ENCODE data around the gene PAXX.

PAXX gene, protein sequence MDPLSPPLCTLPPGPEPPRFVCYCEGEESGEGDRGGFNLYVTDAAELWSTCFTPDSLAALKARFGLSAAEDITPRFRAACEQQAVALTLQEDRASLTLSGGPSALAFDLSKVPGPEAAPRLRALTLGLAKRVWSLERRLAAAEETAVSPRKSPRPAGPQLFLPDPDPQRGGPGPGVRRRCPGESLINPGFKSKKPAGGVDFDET

DNA sequence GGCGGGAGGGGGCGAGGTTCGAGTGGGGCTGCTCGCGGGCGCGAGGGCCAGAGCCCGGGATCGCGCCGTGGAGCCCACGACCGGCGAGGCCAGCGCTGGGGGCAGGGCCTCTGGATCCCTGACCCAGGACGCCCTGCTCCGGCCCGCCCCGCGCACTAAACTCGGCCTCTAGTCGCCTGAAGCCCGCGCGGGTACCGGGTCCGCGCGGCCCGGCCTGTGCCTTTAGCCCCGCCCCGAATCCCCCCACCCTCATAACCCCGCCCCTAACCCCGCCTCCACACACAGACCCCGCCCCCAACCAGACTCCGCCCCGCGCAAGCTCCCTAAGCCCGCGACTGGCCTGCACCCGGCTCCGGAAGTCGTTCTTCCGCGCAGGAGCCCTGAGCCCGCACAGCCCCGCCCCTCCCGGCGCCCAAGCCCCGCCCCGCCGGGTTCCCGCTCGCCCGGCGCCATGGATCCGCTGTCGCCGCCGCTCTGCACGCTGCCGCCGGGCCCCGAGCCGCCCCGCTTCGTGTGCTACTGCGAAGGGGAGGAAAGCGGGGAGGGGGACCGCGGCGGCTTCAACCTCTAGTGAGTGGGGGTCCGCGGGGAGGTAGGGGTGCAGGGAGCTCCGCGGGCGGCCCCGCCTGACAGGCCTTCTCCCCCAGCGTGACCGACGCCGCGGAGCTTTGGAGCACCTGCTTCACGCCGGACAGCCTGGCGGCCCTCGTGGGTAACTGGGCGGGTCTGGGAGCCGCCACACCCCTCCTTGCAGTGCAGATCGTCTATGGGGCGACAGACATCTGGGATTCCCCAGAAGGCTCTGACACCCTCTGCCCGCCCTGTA is at the start of gene PAXX:
Gene PAXX, plus strand, starts transcription at position 430 of the 826 bp plus-strand sequence. Its CDS starts 22 bp downstream, at position 452.
- Histone ChIP-seq H3K9me3 (ENCODE audit: control insufficient read depth, insufficient read depth, low read depth, low read length) (peaks cover 11% of the 10 kb centered on the region), H3K9ac (ENCODE audit: low read length) (peak within 1 kb of the TSS; percentile 56), H3K27ac (ENCODE audit: low read depth, low read length) (no peak within 1 kb of the TSS; the same call in 1 of the 2 replicates), H3K36me3 (ENCODE audit: control insufficient read depth, insufficient read depth, low read length) (no peaks in the 10 kb centered on the region), H3K4me3 (ENCODE audit: low read depth, low read length) (peak within 1 kb of the TSS; percentile 74), H3K27me3 (ENCODE audit: control insufficient read depth, insufficient read depth, low read length) (peaks cover 23% of the 10 kb centered on the region), H3K4me1 (ENCODE audit: control insufficient read depth, insufficient read depth, low read length) (peaks cover 17% of the 10 kb centered on the region)

DNA sequence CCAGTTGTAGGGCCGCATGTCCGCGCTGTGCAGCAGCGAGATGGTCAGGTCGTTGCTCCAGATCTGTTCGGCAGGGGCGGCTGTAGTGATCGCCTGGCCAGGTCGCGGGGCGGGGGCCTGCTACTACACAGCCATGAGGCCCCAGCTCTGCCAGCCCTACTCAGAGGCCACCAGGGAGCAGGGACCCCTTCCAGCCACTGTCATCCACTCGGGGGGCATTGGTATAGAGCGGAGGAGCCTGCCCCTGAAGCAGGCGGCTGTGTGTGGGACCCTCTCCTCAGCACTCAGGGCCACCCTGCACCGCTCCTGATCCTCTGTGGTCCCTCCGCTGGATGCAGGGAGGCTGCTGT is 49.4 kb upstream of the PAXX start:
- Histone ChIP-seq H3K9me3 (ENCODE audit: control insufficient read depth, insufficient read depth, low read depth, low read length) (no peaks in the 10 kb centered on the region), H3K9ac (ENCODE audit: low read length) (no peak overlapping the region), H3K4me3 (ENCODE audit: low read depth, low read length) (peak overlapping the region; percentile 87; the same call in 1 of the 2 replicates), H3K27me3 (ENCODE audit: control insufficient read depth, insufficient read depth, low read length) (no peaks in the 10 kb centered on the region), H3K36me3 (ENCODE audit: control insufficient read depth, insufficient read depth, low read length) (peaks cover 38% of the 10 kb centered on the region), H3K4me1 (ENCODE audit: control insufficient read depth, insufficient read depth, low read length) (peaks cover 12% of the 10 kb centered on the region), H3K27ac (ENCODE audit: low read depth, low read length) (no peak overlapping the region)

DNA sequence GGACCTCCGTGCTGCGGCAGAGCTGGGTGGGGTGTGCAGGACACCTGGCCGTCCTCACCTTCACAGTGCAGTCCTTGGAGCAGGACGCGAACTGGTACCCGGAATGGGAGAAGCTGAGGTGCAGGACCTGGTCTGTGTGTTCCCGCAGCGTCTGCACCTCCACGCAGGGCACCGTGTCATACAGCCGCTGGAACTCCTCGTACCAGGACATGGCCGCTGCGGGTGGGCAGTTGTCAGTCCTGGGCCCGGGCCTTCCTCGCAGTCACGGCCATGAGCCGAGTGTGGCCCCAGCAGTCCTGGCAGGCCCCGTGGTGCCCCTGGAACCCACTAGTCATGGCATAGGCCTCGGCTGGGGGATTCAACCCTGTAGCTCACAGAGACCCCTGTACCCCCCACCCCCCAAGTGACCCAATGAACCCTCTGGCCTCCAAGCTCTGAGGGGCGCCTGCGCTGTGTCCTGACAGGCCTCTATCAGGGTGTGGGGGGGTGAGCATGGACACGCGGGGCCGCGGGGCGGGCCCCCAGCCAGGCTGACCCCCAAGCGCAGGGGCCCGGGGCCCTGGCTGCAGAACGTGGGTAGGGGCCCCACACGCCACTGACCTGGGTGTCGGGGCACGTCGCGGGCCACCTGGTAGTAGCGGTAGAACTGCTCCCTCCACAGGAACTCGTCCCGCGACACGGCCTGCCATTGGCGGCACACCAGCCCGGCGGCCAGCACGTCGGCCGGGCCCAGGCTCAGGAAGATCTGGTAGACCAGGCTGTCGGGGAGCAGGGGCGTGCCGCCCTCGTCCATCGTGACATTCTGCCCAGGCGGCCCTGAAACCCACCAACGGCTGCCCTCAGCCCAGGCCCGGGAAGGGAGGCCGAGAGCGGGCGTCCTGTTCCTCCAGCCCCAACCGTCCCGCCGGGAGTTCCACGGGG is 48.7 kb upstream of the PAXX start:
- Histone ChIP-seq H3K36me3 (ENCODE audit: control insufficient read depth, insufficient read depth, low read length) (peaks cover 38% of the 10 kb centered on the region), H3K9me3 (ENCODE audit: control insufficient read depth, insufficient read depth, low read depth, low read length) (no peaks in the 10 kb centered on the region), H3K4me1 (ENCODE audit: control insufficient read depth, insufficient read depth, low read length) (peaks cover 13% of the 10 kb centered on the region), H3K9ac (ENCODE audit: low read length) (peak overlapping the region; percentile 87), H3K27me3 (ENCODE audit: control insufficient read depth, insufficient read depth, low read length) (no peaks in the 10 kb centered on the region), H3K4me3 (ENCODE audit: low read depth, low read length) (peak overlapping the region; percentile 87), H3K27ac (ENCODE audit: low read depth, low read length) (0 out of 2 replicates have a peak overlapping the region, but pooled peaks have one; percentile 34)

DNA sequence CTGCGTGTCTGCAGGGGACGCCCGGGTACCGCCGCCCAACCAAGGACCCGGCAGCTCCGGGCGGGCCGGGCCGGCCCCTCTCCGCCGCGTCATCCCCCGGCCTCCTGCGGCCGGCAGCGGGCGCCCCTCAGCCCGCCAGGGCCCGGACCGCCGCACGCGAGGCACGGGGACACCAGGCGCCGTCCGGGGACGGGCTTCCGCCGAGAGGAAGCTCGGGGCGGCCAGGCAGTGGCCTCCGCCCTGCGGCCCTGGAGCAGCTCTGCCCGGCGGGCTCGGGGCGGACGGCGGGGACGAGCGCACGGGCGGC is 48.1 kb upstream of the PAXX start:
- Histone ChIP-seq H3K9me3 (ENCODE audit: control insufficient read depth, insufficient read depth, low read depth, low read length) (no peaks in the 10 kb centered on the region), H3K4me3 (ENCODE audit: low read depth, low read length) (peak overlapping the region; percentile 87), H3K4me1 (ENCODE audit: control insufficient read depth, insufficient read depth, low read length) (peaks cover 13% of the 10 kb centered on the region), H3K27ac (ENCODE audit: low read depth, low read length) (0 out of 2 replicates have a peak overlapping the region, but pooled peaks have one; percentile 34), H3K27me3 (ENCODE audit: control insufficient read depth, insufficient read depth, low read length) (no peaks in the 10 kb centered on the region), H3K9ac (ENCODE audit: low read length) (peak overlapping the region; percentile 87), H3K36me3 (ENCODE audit: control insufficient read depth, insufficient read depth, low read length) (peaks cover 36% of the 10 kb centered on the region)

DNA sequence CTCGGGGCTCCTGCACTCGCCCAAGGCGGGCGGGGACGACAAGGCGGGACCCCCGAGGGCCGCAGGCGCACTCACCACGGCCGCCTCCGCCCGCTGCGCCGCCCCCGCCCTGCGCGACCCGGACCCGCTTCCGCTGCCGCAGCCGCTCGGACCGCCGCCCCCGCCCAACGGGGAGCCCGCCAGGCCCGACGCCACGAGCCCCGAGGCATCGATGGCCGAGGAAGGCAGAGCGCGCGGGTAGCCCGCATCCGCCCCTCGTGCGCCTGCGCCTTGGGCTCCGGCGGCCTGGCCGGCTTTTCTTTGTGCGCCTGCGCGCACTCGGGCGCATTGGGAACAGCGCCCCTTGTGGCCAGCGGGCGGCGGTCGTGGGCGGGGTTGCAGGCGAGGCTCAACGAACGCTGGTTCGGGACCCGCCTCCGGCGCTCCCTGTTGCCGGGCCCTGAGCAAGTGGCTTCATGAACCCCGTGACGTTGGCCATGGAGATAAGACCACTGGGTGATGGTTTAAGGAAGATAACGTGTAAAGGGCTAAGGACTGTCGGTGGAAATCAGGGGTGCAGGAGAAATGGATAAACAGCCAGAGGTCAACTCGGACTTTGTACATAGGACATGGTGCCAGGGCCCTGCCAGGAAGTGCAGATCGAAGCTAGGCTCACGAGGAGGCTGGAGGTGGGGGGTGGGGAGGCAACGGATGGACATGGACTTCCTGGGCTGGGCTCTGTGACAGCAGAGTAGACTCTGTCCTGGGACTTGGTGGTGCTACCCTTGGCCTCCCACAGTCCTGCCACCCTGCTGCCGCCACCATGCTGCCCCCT is 47.5 kb upstream of the PAXX start, which contains the start of the genes C8G and FBXW5:
Gene C8G, plus strand, starts transcription at position 725 of the 814 bp plus-strand sequence. Its CDS starts 78 bp downstream, at position 803.
Gene FBXW5, minus strand, starts transcription at position 220 of the 814 bp plus-strand sequence. CDS start 655 bp downstream, outside the sequence.
- peaks cover 31% of the 10 kb centered on the region for H3K36me3 ChIP-seq (ENCODE audit: control insufficient read depth, insufficient read depth, low read length)
- H3K4me1 ChIP-seq (ENCODE audit: control insufficient read depth, insufficient read depth, low read length), result peaks cover 13% of the 10 kb centered on the region
- H3K27ac ChIP-seq (ENCODE audit: low read depth, low read length), result 0 out of 2 replicates have a peak within 1 kb of the TSS, but pooled peaks have one; percentile 34
- H3K4me3 ChIP-seq (ENCODE audit: low read depth, low read length), result peak within 1 kb of the TSS; percentile 87
- H3K9me3 ChIP-seq (ENCODE audit: control insufficient read depth, insufficient read depth, low read depth, low read length), result no peaks in the 10 kb centered on the region
- H3K9ac ChIP-seq (ENCODE audit: low read length), result peak within 1 kb of the TSS; percentile 87
- no peaks in the 10 kb centered on the region for H3K27me3 ChIP-seq (ENCODE audit: control insufficient read depth, insufficient read depth, low read length)

DNA sequence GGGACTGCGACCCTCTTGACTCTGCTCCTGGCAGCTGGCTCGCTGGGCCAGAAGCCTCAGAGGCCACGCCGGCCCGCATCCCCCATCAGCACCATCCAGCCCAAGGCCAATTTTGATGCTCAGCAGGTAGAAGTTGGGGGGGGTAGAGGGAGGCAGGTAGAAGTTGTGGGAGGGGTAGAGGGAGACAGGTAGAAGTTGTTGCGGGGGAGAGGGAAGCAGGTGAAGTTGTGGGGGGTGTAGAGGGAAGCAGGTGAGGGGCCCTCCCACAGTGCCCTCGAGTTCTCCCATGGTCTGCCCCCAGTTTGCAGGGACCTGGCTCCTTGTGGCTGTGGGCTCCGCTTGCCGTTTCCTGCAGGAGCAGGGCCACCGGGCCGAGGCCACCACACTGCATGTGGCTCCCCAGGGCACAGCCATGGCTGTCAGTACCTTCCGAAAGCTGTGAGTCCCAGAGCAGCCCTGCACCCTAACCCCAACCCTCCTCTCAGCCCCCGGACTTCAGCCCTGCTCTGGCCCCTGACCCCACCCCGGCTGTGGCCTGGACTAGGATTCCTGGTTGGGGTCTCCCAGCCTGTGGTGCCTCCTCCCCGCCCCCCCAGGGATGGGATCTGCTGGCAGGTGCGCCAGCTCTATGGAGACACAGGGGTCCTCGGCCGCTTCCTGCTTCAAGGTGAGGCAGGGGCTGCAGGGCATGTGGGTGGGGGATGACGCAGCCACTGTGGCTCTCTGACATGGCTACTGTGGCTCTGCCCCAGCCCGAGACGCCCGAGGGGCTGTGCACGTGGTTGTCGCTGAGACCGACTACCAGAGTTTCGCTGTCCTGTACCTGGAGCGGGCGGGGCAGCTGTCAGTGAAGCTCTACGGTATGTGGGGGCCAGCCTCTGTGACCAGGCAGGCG is 46.6 kb upstream of the PAXX start:
- no peak overlapping the region for H3K4me3 ChIP-seq (ENCODE audit: low read depth, low read length)
- H3K9me3 ChIP-seq (ENCODE audit: control insufficient read depth, insufficient read depth, low read depth, low read length), result no peaks in the 10 kb centered on the region
- H3K9ac ChIP-seq (ENCODE audit: low read length), result no peak overlapping the region
- H3K36me3 ChIP-seq (ENCODE audit: control insufficient read depth, insufficient read depth, low read length), result peaks cover 23% of the 10 kb centered on the region
- peaks cover 17% of the 10 kb centered on the region for H3K4me1 ChIP-seq (ENCODE audit: control insufficient read depth, insufficient read depth, low read length)
- H3K27ac ChIP-seq (ENCODE audit: low read depth, low read length), result no peak overlapping the region
- H3K27me3 ChIP-seq (ENCODE audit: control insufficient read depth, insufficient read depth, low read length), result no peaks in the 10 kb centered on the region

DNA sequence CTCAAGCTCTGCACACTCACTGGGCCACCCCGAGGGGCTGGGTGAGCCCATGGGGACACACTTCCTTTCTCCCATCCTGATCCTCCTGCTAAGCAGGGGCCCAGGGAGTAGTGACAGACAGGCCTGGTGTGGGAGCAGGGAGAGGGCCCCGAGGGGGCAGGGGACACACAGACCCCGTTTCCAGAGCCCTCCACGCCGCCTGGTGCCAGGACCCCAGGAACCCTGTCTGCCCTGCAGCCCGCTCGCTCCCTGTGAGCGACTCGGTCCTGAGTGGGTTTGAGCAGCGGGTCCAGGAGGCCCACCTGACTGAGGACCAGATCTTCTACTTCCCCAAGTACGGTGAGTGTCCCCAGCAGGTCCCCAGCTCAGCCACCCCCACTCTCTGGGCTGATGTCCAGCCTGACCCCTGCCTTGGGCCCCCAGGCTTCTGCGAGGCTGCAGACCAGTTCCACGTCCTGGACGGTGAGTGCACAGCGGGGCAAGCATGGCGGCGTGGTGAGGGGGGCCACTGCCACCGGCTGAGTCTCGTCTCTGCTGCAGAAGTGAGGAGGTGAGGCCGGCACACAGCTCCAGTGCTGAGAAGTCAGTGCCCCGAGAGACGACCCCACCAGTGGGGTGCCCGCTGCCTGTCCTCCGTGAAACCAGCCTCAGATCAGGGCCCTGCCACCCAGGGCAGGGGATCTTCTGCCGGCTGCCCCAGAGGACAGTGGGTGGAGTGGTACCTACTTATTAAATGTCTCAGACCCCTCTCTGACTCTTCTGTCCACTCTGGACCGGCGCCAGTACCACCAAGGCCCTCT is 45.8 kb upstream of the PAXX start:
- Histone ChIP-seq H3K9me3 (ENCODE audit: control insufficient read depth, insufficient read depth, low read depth, low read length) (no peaks in the 10 kb centered on the region), H3K4me1 (ENCODE audit: control insufficient read depth, insufficient read depth, low read length) (peaks cover 20% of the 10 kb centered on the region), H3K27ac (ENCODE audit: low read depth, low read length) (no peak overlapping the region), H3K27me3 (ENCODE audit: control insufficient read depth, insufficient read depth, low read length) (no peaks in the 10 kb centered on the region), H3K36me3 (ENCODE audit: control insufficient read depth, insufficient read depth, low read length) (peaks cover 14% of the 10 kb centered on the region), H3K4me3 (ENCODE audit: low read depth, low read length) (no peak overlapping the region), H3K9ac (ENCODE audit: low read length) (no peak overlapping the region)

DNA sequence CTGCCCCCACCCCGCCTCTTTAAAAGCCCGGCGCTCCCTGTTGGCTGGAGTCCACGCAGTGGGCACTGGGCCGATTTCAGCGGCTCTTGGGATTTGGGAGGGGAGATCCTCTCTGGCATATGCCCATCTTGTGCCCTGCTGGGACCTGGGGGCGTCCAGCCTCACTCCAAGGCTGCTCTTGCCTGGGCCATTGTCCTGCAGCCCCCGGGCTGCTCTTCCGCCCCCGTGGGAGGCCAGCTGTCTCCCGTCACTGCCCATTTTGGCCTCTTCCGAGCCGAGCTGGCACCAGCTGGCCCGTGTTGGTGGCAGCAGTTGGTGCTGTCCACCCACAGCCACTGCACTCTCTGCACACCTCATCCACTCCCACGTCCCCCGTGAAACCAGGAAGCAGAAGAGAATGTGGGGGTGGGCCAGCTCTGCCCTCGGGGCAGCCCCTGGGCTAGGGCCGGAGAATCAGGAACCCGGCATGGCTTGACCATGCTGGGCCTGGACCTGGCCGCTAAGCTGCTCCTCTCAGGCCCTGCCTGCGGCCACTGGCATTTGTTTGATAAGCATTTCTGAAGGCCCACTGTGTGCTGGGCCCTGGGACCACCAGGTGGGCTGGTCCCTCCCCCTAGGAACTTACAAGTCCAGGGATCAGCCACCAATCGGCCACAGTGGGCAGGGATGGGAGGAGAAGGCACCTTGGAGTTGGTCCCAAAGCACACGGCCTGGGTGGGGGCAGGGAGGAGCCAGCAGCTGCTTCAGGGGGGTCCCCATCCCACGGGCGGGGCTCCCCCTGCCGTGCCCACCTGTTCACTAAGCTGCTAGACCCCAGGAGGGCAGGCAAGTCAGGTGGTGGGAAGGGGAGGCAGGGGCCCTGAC is 45.0 kb upstream of the PAXX start:
- Histone ChIP-seq H3K4me3 (ENCODE audit: low read depth, low read length) (no peak overlapping the region), H3K4me1 (ENCODE audit: control insufficient read depth, insufficient read depth, low read length) (peaks cover 20% of the 10 kb centered on the region), H3K27ac (ENCODE audit: low read depth, low read length) (no peak overlapping the region), H3K27me3 (ENCODE audit: control insufficient read depth, insufficient read depth, low read length) (no peaks in the 10 kb centered on the region), H3K9ac (ENCODE audit: low read length) (no peak overlapping the region), H3K9me3 (ENCODE audit: control insufficient read depth, insufficient read depth, low read depth, low read length) (no peaks in the 10 kb centered on the region), H3K36me3 (ENCODE audit: control insufficient read depth, insufficient read depth, low read length) (peaks cover 6% of the 10 kb centered on the region)

Data from HUES6 (cell line).